Neural crest cell (in vitro differentiated cells): ENCODE results near the gene WHRN. TPM values are rescaled to one million over a fixed set of nuclear protein-coding genes. Genes with fewer than 3 reads are reported as not detected.

Experiments
- DNase-seq: peaks from one replicate; pipeline ENCODE4 v3.0.0; 2021; ENCODE audit warnings: low read depth, mixed read lengths, low spot score
- H3K27ac Mint-ChIP-seq: one replicate; pipeline ENCODE4 v1.8.0; 2021; ENCODE audit warnings: mild to moderate bottlenecking, mixed read lengths; ENCODE audit not compliant: unreplicated experiment
- H3K27me3 Mint-ChIP-seq: 2 replicates; pipeline ENCODE4 v1.8.0; 2021; ENCODE audit warnings: low read depth, mild to moderate bottlenecking, mixed read lengths
- H3K36me3 Mint-ChIP-seq: 2 replicates; pipeline ENCODE4 v1.8.0; 2021; ENCODE audit warnings: low read depth, mild to moderate bottlenecking, mixed read lengths
- H3K4me1 Mint-ChIP-seq: 2 replicates; pipeline ENCODE4 v1.8.0; 2021; ENCODE audit warnings: mixed read lengths
- H3K4me3 Mint-ChIP-seq: one replicate; pipeline ENCODE4 v1.8.0; 2021; ENCODE audit warnings: mild to moderate bottlenecking, mixed read lengths
- H3K9me3 Mint-ChIP-seq: 2 replicates; pipeline ENCODE4 v1.8.0; 2021; ENCODE audit warnings: mixed read lengths
- CTCF ChIP-seq: fragments of 200-600 bp; sonication (generic); conservative IDR thresholded peaks from 2 replicates; pipeline ENCODE4 v1.5.0; 2021; ENCODE audit warnings: antibody characterized with exemption, mild to moderate bottlenecking
- total RNA-seq: library from RNA; stranded (reverse); gene quantifications from 2 replicates; pipeline ENCODE4 v1.2.1, GENCODE V29; 2021

Gene WHRN
- total RNA-seq, 1 donor from 2014 or later, result 8.9 TPM

- Mint-ChIP-seq H3K4me1 (no peaks in the 10 kb centered on the region), H3K27me3 (peaks cover 59% of the 10 kb centered on the region), H3K9me3 (no peaks in the 10 kb centered on the region), H3K4me3 (no peak overlapping the region), H3K27ac (no peak overlapping the region), H3K36me3 (no peaks in the 10 kb centered on the region)
- no peak for TF ChIP-seq CTCF
- DNase-seq, result no peak
Observed at GRCh38 chr9:114546851-114547250, 41.6 kb upstream of the WHRN start.

- DNase-seq, result no peak
- Mint-ChIP-seq H3K36me3 (no peaks in the 10 kb centered on the region), H3K4me1 (no peaks in the 10 kb centered on the region), H3K27me3 (peaks cover 59% of the 10 kb centered on the region), H3K27ac (no peak overlapping the region), H3K9me3 (no peaks in the 10 kb centered on the region), H3K4me3 (no peak overlapping the region)
- TF ChIP-seq CTCF, result no peak
Observed at GRCh38 chr9:114545055-114545454, 39.8 kb upstream of the WHRN start.

GRCh38 chr9:114539701-114540380 is 34.6 kb upstream of the WHRN start:
- no peak for DNase-seq

GRCh38 chr9:114538241-114538640 is 33.0 kb upstream of the WHRN start:
- TF ChIP-seq CTCF, result no peak
- Mint-ChIP-seq H3K4me1 (no peaks in the 10 kb centered on the region), H3K4me3 (no peak overlapping the region), H3K27ac (no peak overlapping the region), H3K9me3 (no peaks in the 10 kb centered on the region), H3K36me3 (no peaks in the 10 kb centered on the region), H3K27me3 (peaks cover 36% of the 10 kb centered on the region)
- DNase-seq, result no peak

More at GRCh38 chr9:114539701-114540380, 34.6 kb upstream of the WHRN start:
- H3K27me3 Mint-ChIP-seq, result peaks cover 48% of the 10 kb centered on the region
- no peaks in the 10 kb centered on the region for H3K36me3 Mint-ChIP-seq
- no peaks in the 10 kb centered on the region for H3K9me3 Mint-ChIP-seq
- no peaks in the 10 kb centered on the region for H3K4me1 Mint-ChIP-seq
- TF ChIP-seq CTCF, result no peak
- no peak overlapping the region for H3K27ac Mint-ChIP-seq
- H3K4me3 Mint-ChIP-seq, result no peak overlapping the region

GRCh38 chr9:114532561-114533237 is 27.4 kb upstream of the WHRN start:
- Mint-ChIP-seq H3K9me3 (no peaks in the 10 kb centered on the region), H3K27ac (no peak overlapping the region), H3K27me3 (peaks cover 24% of the 10 kb centered on the region), H3K4me1 (no peaks in the 10 kb centered on the region), H3K4me3 (no peak overlapping the region), H3K36me3 (no peaks in the 10 kb centered on the region)
- DNase-seq, result no peak
- TF ChIP-seq CTCF, result no peak
